Measurements from ENCODE around the gene NT5DC4. TPM values are rescaled to one million over a fixed set of nuclear protein-coding genes. Genes with fewer than 3 reads are reported as not detected.

The NT5DC4 gene
- total RNA-seq, 1 experiment from 2014 or later, result not detected

- no peak for DNase-seq (ENCODE audit: unreplicated experiment)
- H3K27me3 Mint-ChIP-seq (ENCODE audit: insufficient read depth, unreplicated experiment), result no peaks in the 10 kb centered on the region
- TF ChIP-seq, protein P1, sequence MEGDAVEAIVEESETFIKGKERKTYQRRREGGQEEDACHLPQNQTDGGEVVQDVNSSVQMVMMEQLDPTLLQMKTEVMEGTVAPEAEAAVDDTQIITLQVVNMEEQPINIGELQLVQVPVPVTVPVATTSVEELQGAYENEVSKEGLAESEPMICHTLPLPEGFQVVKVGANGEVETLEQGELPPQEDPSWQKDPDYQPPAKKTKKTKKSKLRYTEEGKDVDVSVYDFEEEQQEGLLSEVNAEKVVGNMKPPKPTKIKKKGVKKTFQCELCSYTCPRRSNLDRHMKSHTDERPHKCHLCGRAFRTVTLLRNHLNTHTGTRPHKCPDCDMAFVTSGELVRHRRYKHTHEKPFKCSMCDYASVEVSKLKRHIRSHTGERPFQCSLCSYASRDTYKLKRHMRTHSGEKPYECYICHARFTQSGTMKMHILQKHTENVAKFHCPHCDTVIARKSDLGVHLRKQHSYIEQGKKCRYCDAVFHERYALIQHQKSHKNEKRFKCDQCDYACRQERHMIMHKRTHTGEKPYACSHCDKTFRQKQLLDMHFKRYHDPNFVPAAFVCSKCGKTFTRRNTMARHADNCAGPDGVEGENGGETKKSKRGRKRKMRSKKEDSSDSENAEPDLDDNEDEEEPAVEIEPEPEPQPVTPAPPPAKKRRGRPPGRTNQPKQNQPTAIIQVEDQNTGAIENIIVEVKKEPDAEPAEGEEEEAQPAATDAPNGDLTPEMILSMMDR (IDR thresholded peaks at IDR 0.05; ENCODE audit: unreplicated experiment), result no peak
- BruUV-seq (replicated peaks), result no TSS peak
- no peaks in the 10 kb centered on the region for H3K4me1 Mint-ChIP-seq (ENCODE audit: insufficient read depth, unreplicated experiment)
- intact Hi-C loops (cut with micrococcal nuclease), result no loop called here
- H3K9me3 Mint-ChIP-seq (ENCODE audit: unreplicated experiment), result no peaks in the 10 kb centered on the region
- ChIA-PET CTCF (interaction anchor here (0.5 to 5.4 kb wide), 13 partner anchors 9 to 343 kb away, joined by 3 to 27 read pairs (median 4); no protein-coding TSS in a partner anchor), POLR2A (interaction anchor here (0.6 to 1.6 kb wide), 4 partner anchors 11 to 655 kb away, joined by 3 to 8 read pairs (median 4); partner anchors contain the start of gene SLC20A1)
- peaks cover 21% of the 10 kb centered on the region for H3K36me3 Mint-ChIP-seq (ENCODE audit: insufficient read depth, unreplicated experiment)
- no peak overlapping the region for H3K4me3 Mint-ChIP-seq (ENCODE audit: unreplicated experiment)
- H3K27ac Mint-ChIP-seq (ENCODE audit: low read depth, unreplicated experiment), result no peak overlapping the region
Measured at GRCh38 chr2:112737542-112738232, 16.9 kb downstream of the NT5DC4 start.

GRCh38 chr2:112740527-112740926 lies 19.7 kb downstream of the NT5DC4 start:
- Mint-ChIP-seq H3K4me1 (ENCODE audit: insufficient read depth, unreplicated experiment) (no peaks in the 10 kb centered on the region), H3K27ac (ENCODE audit: low read depth, unreplicated experiment) (no peak overlapping the region), H3K27me3 (ENCODE audit: insufficient read depth, unreplicated experiment) (no peaks in the 10 kb centered on the region), H3K4me3 (ENCODE audit: unreplicated experiment) (no peak overlapping the region), H3K9me3 (ENCODE audit: unreplicated experiment) (no peaks in the 10 kb centered on the region), H3K36me3 (ENCODE audit: insufficient read depth, unreplicated experiment) (peaks cover 24% of the 10 kb centered on the region)
- BruUV-seq (replicated peaks), result no TSS peak
- no peak for DNase-seq (ENCODE audit: unreplicated experiment)
- ChIA-PET CTCF (interaction anchor here (0.6 to 5.4 kb wide), 6 partner anchors 9 to 340 kb away, joined by 3 to 57 read pairs (median 16); no protein-coding TSS in a partner anchor), POLR2A (interaction anchor here (1.7 kb wide), 1 partner anchor 114 kb away, joined by 5 read pairs; no protein-coding TSS in a partner anchor)
- TF ChIP-seq, protein P1 (IDR thresholded peaks at IDR 0.05; ENCODE audit: unreplicated experiment), result no peak
- intact Hi-C loops (cut with micrococcal nuclease), result no loop called here

GRCh38 chr2:112749755-112750559 lies 29.1 kb downstream of the NT5DC4 start:
- POLR2A ChIA-PET, result interaction anchor here (0.6 to 3.5 kb wide), 10 partner anchors 12 to 329 kb away, joined by 3 to 34 read pairs (median 3); partner anchors contain the start of gene IL1B
- intact Hi-C loops (cut with micrococcal nuclease), result loop anchor here (1.0 kb wide), 2 partner anchors 135 to 191 kb away; no protein-coding TSS in a partner anchor
- Mint-ChIP-seq H3K4me3 (ENCODE audit: unreplicated experiment) (no peak overlapping the region), H3K27me3 (ENCODE audit: insufficient read depth, unreplicated experiment) (no peaks in the 10 kb centered on the region), H3K27ac (ENCODE audit: low read depth, unreplicated experiment) (peak overlapping the region; percentile 74), H3K36me3 (ENCODE audit: insufficient read depth, unreplicated experiment) (peaks cover 13% of the 10 kb centered on the region), H3K9me3 (ENCODE audit: unreplicated experiment) (no peaks in the 10 kb centered on the region), H3K4me1 (ENCODE audit: insufficient read depth, unreplicated experiment) (peaks cover 23% of the 10 kb centered on the region)
- CTCF ChIA-PET, result interaction anchor here (0.6 to 11.0 kb wide), 56 partner anchors 9 to 632 kb away, joined by 3 to 268 read pairs (median 4); partner anchors contain the start of genes CHCHD5, IL1A and IL1B
- TF ChIP-seq, protein P1 (IDR thresholded peaks at IDR 0.05; ENCODE audit: unreplicated experiment), result peak; percentile 86
- DNase-seq (ENCODE audit: unreplicated experiment), result peak; percentile 70
- BruUV-seq (replicated peaks), result no TSS peak

DNA sequence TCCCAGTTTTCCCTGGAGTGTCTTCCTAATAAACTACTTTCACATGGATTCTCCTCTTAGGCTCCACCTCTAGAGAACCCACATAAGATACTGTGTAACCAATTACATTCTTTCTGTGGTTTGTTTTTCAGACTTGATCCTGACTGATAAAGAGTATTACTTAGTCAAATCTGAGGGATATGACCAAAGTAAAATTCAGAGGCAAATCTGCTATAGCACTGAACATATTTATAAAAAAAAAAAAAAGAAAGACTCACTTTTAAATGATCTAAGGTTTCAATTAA lies 29.7 kb downstream of the NT5DC4 start:
- peaks cover 23% of the 10 kb centered on the region for H3K4me1 Mint-ChIP-seq (ENCODE audit: insufficient read depth, unreplicated experiment)
- no peaks in the 10 kb centered on the region for H3K27me3 Mint-ChIP-seq (ENCODE audit: insufficient read depth, unreplicated experiment)
- TF ChIP-seq, protein P1 (IDR thresholded peaks at IDR 0.05; ENCODE audit: unreplicated experiment), result no peak
- ChIA-PET CTCF (interaction anchor here (0.6 to 11.0 kb wide), 33 partner anchors 10 to 1167 kb away, joined by 3 to 268 read pairs (median 6); partner anchors contain the start of gene IL1B), POLR2A (interaction anchor here (1.0 to 3.5 kb wide), 3 partner anchors 12 to 329 kb away, joined by 3 to 34 read pairs (median 3); no protein-coding TSS in a partner anchor)
- no TSS peak for BruUV-seq (replicated peaks)
- H3K27ac Mint-ChIP-seq (ENCODE audit: low read depth, unreplicated experiment), result peak overlapping the region; percentile 74
- no peak for DNase-seq (ENCODE audit: unreplicated experiment)
- intact Hi-C loops (cut with micrococcal nuclease), result no loop called here
- peaks cover 10% of the 10 kb centered on the region for H3K36me3 Mint-ChIP-seq (ENCODE audit: insufficient read depth, unreplicated experiment)
- H3K9me3 Mint-ChIP-seq (ENCODE audit: unreplicated experiment), result no peaks in the 10 kb centered on the region
- no peak overlapping the region for H3K4me3 Mint-ChIP-seq (ENCODE audit: unreplicated experiment)

Measured in MCF 10A (cell line).